Cardiac muscle cell (in vitro differentiated cells and primary cell): Measurements from ENCODE around the gene ZNF319. TPM values are rescaled to one million over a fixed set of nuclear protein-coding genes. Genes with fewer than 3 reads are reported as not detected.

Experiments used
- DNase-seq, 2 donors: peaks; one replicate each; pipeline versions ENCODE4 v3.0.0 to v3.0.0-alpha.2; 2010 to 2017; ENCODE audit warnings: low read depth in 1 of 2, low spot score in 1 of 2
- H3K27ac ChIP-seq: fragments of 200-600 bp; sonication (generic); 2 replicates; pipeline ENCODE4 v1.5.1; 2016
- H3K27me3 ChIP-seq: fragments of 200-600 bp; sonication (generic); 2 replicates; pipeline ENCODE4 v1.6.0; 2016; ENCODE audit warnings: control low read depth
- H3K36me3 ChIP-seq: fragments of 200-600 bp; sonication (generic); 2 replicates; pipeline ENCODE4 v1.5.1; 2016; ENCODE audit warnings: control low read depth
- H3K4me1 ChIP-seq: fragments of 200-600 bp; sonication (generic); 2 replicates; pipeline ENCODE4 v1.8.1; 2017; ENCODE audit warnings: low read depth, mild to moderate bottlenecking, mixed run types
- H3K4me3 ChIP-seq: fragments of 200-600 bp; sonication (generic); 2 replicates; pipeline ENCODE4 v1.5.1; 2016; ENCODE audit warnings: mild to moderate bottlenecking
- H3K9me3 ChIP-seq: fragments of 200-600 bp; sonication (generic); 2 replicates; pipeline ENCODE4 v1.5.1; 2017; ENCODE audit warnings: low read depth, mild to moderate bottlenecking, control low read depth
- CTCF ChIP-seq: IDR thresholded peaks from 2 replicates; pipeline ENCODE4 v1.5.1; 2012; ENCODE audit warnings: low read depth, mild to moderate bottlenecking, low read length
- polyA plus RNA-seq: library from polyadenylated mRNA; unstranded; fragments of >200 nt; fragmentation: Nextera tagmentation; extraction: Ambion mirVana; gene quantifications from 2 replicates; pipeline ENCODE4 v1.2.1, GENCODE V29; 2016
- total RNA-seq: library from RNA; depleted of rRNA; stranded (reverse); fragments of >200 nt; gene quantifications from 2 replicates; pipeline ENCODE4 v1.2.3, GENCODE V29; 2016

Gene ZNF319
- total and polyA plus RNA-seq, 2 experiments from 2014 or later, result 12.3 to 12.4 TPM

- Histone ChIP-seq H3K9me3 (no peaks in the 10 kb centered on the region), H3K4me1 (no peaks in the 10 kb centered on the region), H3K27ac (no peak overlapping the region), H3K36me3 (no peaks in the 10 kb centered on the region), H3K27me3 (no peaks in the 10 kb centered on the region), H3K4me3 (no peak overlapping the region)
- no peak for DNase-seq
- TF ChIP-seq CTCF, result no peak
Observed at GRCh38 chr16:57977418-57978069, 22.9 kb downstream of the ZNF319 start.

GRCh38 chr16:57976331-57976796 is 24.1 kb downstream of the ZNF319 start:
- no peaks in the 10 kb centered on the region for H3K36me3 ChIP-seq
- no peaks in the 10 kb centered on the region for H3K9me3 ChIP-seq
- H3K27ac ChIP-seq, result no peak overlapping the region
- H3K4me3 ChIP-seq, result no peak overlapping the region
- no peaks in the 10 kb centered on the region for H3K27me3 ChIP-seq
- DNase-seq, result peak in 1 of 2 donors; percentile 58
- no peak for TF ChIP-seq CTCF
- no peaks in the 10 kb centered on the region for H3K4me1 ChIP-seq

GRCh38 chr16:57972306-57972705 is 28.2 kb downstream of the ZNF319 start:
- TF ChIP-seq CTCF, result no peak
- Histone ChIP-seq H3K4me1 (no peaks in the 10 kb centered on the region), H3K27ac (no peak overlapping the region), H3K4me3 (no peak overlapping the region), H3K9me3 (no peaks in the 10 kb centered on the region), H3K36me3 (no peaks in the 10 kb centered on the region), H3K27me3 (no peaks in the 10 kb centered on the region)
- no peak for DNase-seq

GRCh38 chr16:57971848-57972247 is 28.6 kb downstream of the ZNF319 start:
- H3K4me1 ChIP-seq, result no peaks in the 10 kb centered on the region
- DNase-seq, result no peak
- no peak overlapping the region for H3K27ac ChIP-seq
- TF ChIP-seq CTCF, result no peak
- H3K4me3 ChIP-seq, result no peak overlapping the region
- no peaks in the 10 kb centered on the region for H3K9me3 ChIP-seq
- H3K27me3 ChIP-seq, result no peaks in the 10 kb centered on the region
- H3K36me3 ChIP-seq, result no peaks in the 10 kb centered on the region

- Histone ChIP-seq H3K27ac (no peak within 1 kb of the TSS), H3K4me1 (no peaks in the 10 kb centered on the region), H3K36me3 (no peaks in the 10 kb centered on the region), H3K27me3 (no peaks in the 10 kb centered on the region), H3K4me3 (no peak within 1 kb of the TSS), H3K9me3 (no peaks in the 10 kb centered on the region)
- TF ChIP-seq CTCF, result no peak
- DNase-seq, result no peak
Observed at GRCh38 chr16:57970970-57971369, 29.5 kb downstream of the ZNF319 start, which contains the start of gene CNGB1. CNGB1 (minus strand) TSS chr16:57971128; CDS start chr16:57967286, 3,842 bp downstream.
